Measurements from ENCODE around the gene ANXA8.

The ANXA8 gene

GRCh38 chr10:47420305-47421056 is 63.4 kb downstream of the ANXA8 start:
- Histone ChIP-seq H3K9ac (ENCODE audit: low read length) (no peak overlapping the region), H3K9me3 (ENCODE audit: control insufficient read depth, low read length) (no peaks in the 10 kb centered on the region)
- no peak for DNase-seq (ENCODE audit: low read depth)

GRCh38 chr10:47419421-47419820 is 64.5 kb downstream of the ANXA8 start:
- Histone ChIP-seq H3K27me3 (replicated peaks; ENCODE audit: control insufficient read depth, insufficient read depth, low read length) (peaks cover 9% of the 10 kb centered on the region), H3K36me3 (ENCODE audit: control insufficient read depth, insufficient read depth, low read length, severe bottlenecking) (no peaks in the 10 kb centered on the region), H3K9me3 (ENCODE audit: control insufficient read depth, low read length) (no peaks in the 10 kb centered on the region), H3K4me1 (ENCODE audit: control insufficient read depth, insufficient read depth, low read length) (no peaks in the 10 kb centered on the region), H3K9ac (ENCODE audit: low read length) (no peak overlapping the region), H3K4me3 (ENCODE audit: low read length) (no peak overlapping the region)
- DNase-seq (ENCODE audit: low read depth), result no peak

More at GRCh38 chr10:47420305-47421056, 63.4 kb downstream of the ANXA8 start:
- Histone ChIP-seq H3K4me1 (ENCODE audit: control insufficient read depth, insufficient read depth, low read length) (no peaks in the 10 kb centered on the region), H3K27me3 (replicated peaks; ENCODE audit: control insufficient read depth, insufficient read depth, low read length) (peaks cover 7% of the 10 kb centered on the region), H3K36me3 (ENCODE audit: control insufficient read depth, insufficient read depth, low read length, severe bottlenecking) (no peaks in the 10 kb centered on the region), H3K4me3 (ENCODE audit: low read length) (no peak overlapping the region)

- H3K27me3 ChIP-seq (replicated peaks; ENCODE audit: control insufficient read depth, insufficient read depth, low read length), result peaks cover 9% of the 10 kb centered on the region
- H3K36me3 ChIP-seq (ENCODE audit: control insufficient read depth, insufficient read depth, low read length, severe bottlenecking), result no peaks in the 10 kb centered on the region
- H3K4me3 ChIP-seq (ENCODE audit: low read length), result no peak overlapping the region
- no peaks in the 10 kb centered on the region for H3K9me3 ChIP-seq (ENCODE audit: control insufficient read depth, low read length)
- DNase-seq (ENCODE audit: low read depth), result no peak
- no peak overlapping the region for H3K9ac ChIP-seq (ENCODE audit: low read length)
- H3K4me1 ChIP-seq (ENCODE audit: control insufficient read depth, insufficient read depth, low read length), result no peaks in the 10 kb centered on the region
Observed at GRCh38 chr10:47418966-47419365, 64.9 kb downstream of the ANXA8 start.

GRCh38 chr10:47418321-47418720 is 65.6 kb downstream of the ANXA8 start:
- H3K36me3 ChIP-seq (ENCODE audit: control insufficient read depth, insufficient read depth, low read length, severe bottlenecking), result no peaks in the 10 kb centered on the region
- no peak overlapping the region for H3K4me3 ChIP-seq (ENCODE audit: low read length)
- H3K9ac ChIP-seq (ENCODE audit: low read length), result no peak overlapping the region
- no peak for DNase-seq (ENCODE audit: low read depth)
- H3K27me3 ChIP-seq (replicated peaks; ENCODE audit: control insufficient read depth, insufficient read depth, low read length), result peaks cover 9% of the 10 kb centered on the region
- H3K9me3 ChIP-seq (ENCODE audit: control insufficient read depth, low read length), result no peaks in the 10 kb centered on the region
- H3K4me1 ChIP-seq (ENCODE audit: control insufficient read depth, insufficient read depth, low read length), result no peaks in the 10 kb centered on the region
